Peyer's patch (tissue), 4 donors: ENCODE measurements around the gene PRR35. TPM values are rescaled to one million over a fixed set of nuclear protein-coding genes. Genes with fewer than 3 reads are reported as not detected.

Source experiments
- DNase-seq, 3 donors: peaks; one replicate each; pipeline ENCODE4 v3.0.0-alpha.2; 2017 to 2019
- H3K27ac ChIP-seq, 4 donors: fragments of 200-600 bp; sonication (generic); one replicate each; pipeline ENCODE4 v1.5.1; 2016 to 2019
- H3K27me3 ChIP-seq, 2 donors: fragments of 200-600 bp; sonication (generic); one replicate each; pipeline ENCODE4 v1.5.1; 2019
- H3K36me3 ChIP-seq, 3 donors: fragments of 200-600 bp; sonication (generic); one replicate each; pipeline ENCODE4 v1.5.1; 2016 to 2019
- H3K4me1 ChIP-seq, 4 donors: fragments of 200-600 bp; sonication (generic); one replicate each; pipeline ENCODE4 v1.5.1; 2016 to 2019
- H3K4me3 ChIP-seq, 4 donors: fragments of 200-600 bp; sonication (generic); 1 replicate in 3 of 4; 2 replicates in 1 of 4; pipeline ENCODE4 v1.5.1; 2016 to 2019; ENCODE audit warnings: mild to moderate bottlenecking in 1 of 4
- H3K9me3 ChIP-seq, 4 donors: fragments of 200-600 bp; sonication (generic); one replicate each; pipeline ENCODE4 v1.5.1; 2016 to 2019; ENCODE audit warnings: mild to moderate bottlenecking in 1 of 4
- CTCF ChIP-seq, 6 experiments: fragments of 450-650 bp in 4 of 6; fragments of 200-600 bp in 2 of 6; sonication (generic) in 1 of 6; IDR thresholded peaks; one replicate each; pipeline ENCODE4 v1.5.1; 2017 to 2019; ENCODE audit warnings: antibody characterized with exemption in 6 of 6, mild to moderate bottlenecking in 3 of 6, moderate library complexity in 1 of 6
- POLR2A ChIP-seq, 2 donors: fragments of 450-650 bp; IDR thresholded peaks; one replicate each; pipeline ENCODE4 v1.5.1; 2017; ENCODE audit warnings: antibody characterized with exemption in 2 of 2, mild to moderate bottlenecking in 2 of 2, moderate library complexity in 2 of 2
- total RNA-seq, 4 donors: library from RNA; depleted of rRNA; stranded (reverse); fragments of >200 nt; gene quantifications; one replicate each; pipeline ENCODE4 v1.1.0, GENCODE V29; 2016

PRR35 gene
- total RNA-seq, 4 donors from 2014 or later = not detected

GRCh38 chr16:565419-566330 is 5.5 kb downstream of the PRR35 start:
- no peak for DNase-seq
- H3K27ac ChIP-seq = peak overlapping the region in 2 of 4 donors; percentile 50 to 65

GRCh38 chr16:566475-567372 is 6.5 kb downstream of the PRR35 start, which contains the start of gene NHLRC4:
TSS of gene NHLRC4 (plus strand) at chr16:567005. CDS start at chr16:568048, 1,043 bp downstream.
- Histone ChIP-seq H3K27ac (peak within 1 kb of the TSS; percentile 34 to 65 (median 48)), H3K4me3 (peak within 1 kb of the TSS in 3 of 4 donors; percentile 25 to 48 (median 39)), H3K4me1 (peaks cover 7 to 49% (median 28%) of the 10 kb centered on the region in 4 donors), H3K27me3 (peaks cover 0 to 4% of the 10 kb centered on the region in 2 donors), H3K9me3 (no peaks in the 10 kb centered on the region), H3K36me3 (no peaks in the 10 kb centered on the region)
- peak; percentile 74 to 90 (median 85) for DNase-seq
- no peak for TF ChIP-seq CTCF (IDR thresholded peaks at IDR 0.05)
- TF ChIP-seq POLR2A (IDR thresholded peaks at IDR 0.05) = no peak

More at GRCh38 chr16:565419-566330, 5.5 kb downstream of the PRR35 start:
- Histone ChIP-seq H3K4me1 (peaks cover 7 to 44% (median 26%) of the 10 kb centered on the region in 4 donors), H3K4me3 (no peak overlapping the region), H3K9me3 (no peaks in the 10 kb centered on the region), H3K36me3 (no peaks in the 10 kb centered on the region), H3K27me3 (peaks cover 0 to 13% of the 10 kb centered on the region in 2 donors)
- TF ChIP-seq POLR2A (IDR thresholded peaks at IDR 0.05) = no peak
- TF ChIP-seq CTCF (IDR thresholded peaks at IDR 0.05) = no peak

GRCh38 chr16:567373-568256 is 7.4 kb downstream of the PRR35 start:
- no peaks in the 10 kb centered on the region for H3K36me3 ChIP-seq
- H3K27me3 ChIP-seq = no peaks in the 10 kb centered on the region
- no peak for TF ChIP-seq CTCF (IDR thresholded peaks at IDR 0.05)
- no peak for TF ChIP-seq POLR2A (IDR thresholded peaks at IDR 0.05)
- peak overlapping the region in 3 of 4 donors; percentile 25 to 48 (median 39) for H3K4me3 ChIP-seq
- peak overlapping the region; percentile 34 to 65 (median 48) for H3K27ac ChIP-seq
- DNase-seq = no peak
- peaks cover 7 to 49% (median 28%) of the 10 kb centered on the region in 4 donors for H3K4me1 ChIP-seq
- H3K9me3 ChIP-seq = no peaks in the 10 kb centered on the region

GRCh38 chr16:568401-569258 is 8.4 kb downstream of the PRR35 start:
- DNase-seq = no peak
- H3K27me3 ChIP-seq = no peaks in the 10 kb centered on the region
- peak overlapping the region in 2 of 4 donors; percentile 60 to 77 for H3K27ac ChIP-seq
- H3K9me3 ChIP-seq = no peaks in the 10 kb centered on the region
- peaks cover 7 to 49% (median 28%) of the 10 kb centered on the region in 4 donors for H3K4me1 ChIP-seq
- TF ChIP-seq CTCF (IDR thresholded peaks at IDR 0.05) (no peak), POLR2A (IDR thresholded peaks at IDR 0.05) (no peak)
- H3K36me3 ChIP-seq = peaks cover 0 to under 1% (median 0%) of the 10 kb centered on the region in 3 donors
- peak overlapping the region in 2 of 4 donors; percentile 85 to 95 for H3K4me3 ChIP-seq
